Kidney (tissue), 14 donors: Measurements from ENCODE around the gene MBOAT2. TPM values are rescaled to one million over a fixed set of nuclear protein-coding genes. Genes with fewer than 3 reads are reported as not detected.

ENCODE experiments used
- DNase-seq, 5 donors: peaks; one replicate each; pipeline ENCODE4 v3.0.0-alpha.2; 2013 to 2020
- FAIRE-seq: peaks from 2 replicates; lab custom pipeline; 2012; peaks lifted over from hg19 to GRCh38; lab: Jason Lieb, UNC
- H3K27ac ChIP-seq, 2 donors: one replicate each; pipeline ENCODE4 v1.7.0; 2013; ENCODE audit warnings: low read depth in 2 of 2, low read length in 2 of 2, inconsistent platforms in 1 of 2
- H3K27me3 ChIP-seq: one replicate; pipeline ENCODE4 v1.7.1; 2013; ENCODE audit warnings: low read length, inconsistent platforms; ENCODE audit not compliant: control insufficient read depth, insufficient read depth
- H3K36me3 ChIP-seq, 3 donors: one replicate each; pipeline versions ENCODE4 v1.7.0 to v1.7.1; 2013; ENCODE audit warnings: low read length in 3 of 3, control low read depth in 1 of 3, inconsistent platforms in 1 of 3; ENCODE audit not compliant: insufficient read depth in 3 of 3, control insufficient read depth in 2 of 3
- H3K4me1 ChIP-seq, 3 donors: one replicate each; pipeline versions ENCODE4 v1.7.0 to v1.7.1; 2013; ENCODE audit warnings: low read length in 3 of 3, inconsistent platforms in 1 of 3, low read depth in 1 of 3; ENCODE audit not compliant: control insufficient read depth in 2 of 3, insufficient read depth in 2 of 3
- H3K4me3 ChIP-seq, 3 donors: one replicate each; pipeline versions ENCODE4 v1.7.0 to v1.8.1; 2013; ENCODE audit warnings: low read length in 3 of 3, control low read depth in 1 of 3, inconsistent platforms in 1 of 3
- H3K9ac ChIP-seq, 3 donors: one replicate each; pipeline versions ENCODE4 v1.7.0 to v1.7.1; 2013; ENCODE audit warnings: low read length in 3 of 3, control low read depth in 1 of 3, inconsistent platforms in 1 of 3
- H3K9me3 ChIP-seq, 3 donors: one replicate each; pipeline versions ENCODE4 v1.7.0 to v1.7.1; 2013; ENCODE audit warnings: low read length in 3 of 3, control low read depth in 1 of 3, inconsistent platforms in 1 of 3; ENCODE audit not compliant: control insufficient read depth in 2 of 3, insufficient read depth in 1 of 3
- intact Hi-C: fragments of 100-400 bp; cut with DNase I; formaldehyde crosslinking; loops from one replicate; pipeline ENCODE4 v1.11.1; 2022
- polyA plus RNA-seq: library from polyadenylated mRNA; stranded (reverse); fragments of 350-450 nt; fragmentation: Illumina TruSeq; extraction: RNeasy Lipid Tissue Mini Kit (QIAGEN cat#74804); gene quantifications from one replicate; pipeline ENCODE4 v1.2.3, GENCODE V29; 2014; ENCODE audit warnings: low read depth, low replicate concordance; ENCODE audit not compliant: insufficient read depth
- total RNA-seq: library from RNA; stranded (reverse); fragmentation: NEBNext Ultra II Directional; extraction: Animal tissue kit (Norgen Biotek cat#: 25700); gene quantifications from one replicate; pipeline ENCODE4 v1.2.1, GENCODE V29; 2021
- TF ChIP-seq, protein P1 (sequence below): IDR thresholded peaks from 3 replicates; pipeline ENCODE4 v1.5.1; 2012; ENCODE audit warnings: mild to moderate bottlenecking, moderate library complexity, borderline replicate concordance; ENCODE audit not compliant: insufficient read depth; ENCODE audit errors: extremely low read depth
- donor health status: control.
- donor health status: control.
- donor health status: control.
- donor health status: control.
- donor health status: control.
- donor health status: DM: yes; HTN: yes; CAD: no.
- donor health status: Normal renal cell carcinoma (clear cell type).

Gene MBOAT2
- total and polyA plus RNA-seq, 2 donors from 2014 or later = 15.9 to 28.6 TPM

DNA sequence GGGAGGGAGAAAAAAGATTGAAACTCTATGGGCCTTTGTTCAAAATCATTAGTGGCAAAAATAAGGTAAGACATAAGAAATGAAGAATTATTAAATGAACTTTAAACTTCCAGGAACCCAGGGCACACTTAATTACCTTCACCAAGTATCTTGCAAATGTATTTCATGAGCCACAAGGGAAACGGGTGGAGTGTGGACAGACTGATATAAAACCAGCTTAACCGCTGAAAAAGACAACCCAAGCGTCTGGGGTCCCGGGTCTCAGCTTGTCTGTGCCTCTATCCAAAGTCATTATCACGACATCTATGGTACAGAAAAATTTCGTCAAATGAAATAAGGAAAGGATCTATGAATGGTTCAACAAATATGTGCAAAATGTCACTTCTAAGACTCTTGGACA is 13.9 kb upstream of the MBOAT2 start:
- Histone ChIP-seq H3K9ac (no peak overlapping the region), H3K4me3 (no peak overlapping the region), H3K9me3 (no peaks in the 10 kb centered on the region), H3K36me3 (no peaks in the 10 kb centered on the region), H3K27ac (no peak overlapping the region), H3K27me3 (no peaks in the 10 kb centered on the region), H3K4me1 (no peaks in the 10 kb centered on the region)
- no peak for DNase-seq
- FAIRE-seq = no peak
- TF ChIP-seq, protein P1, sequence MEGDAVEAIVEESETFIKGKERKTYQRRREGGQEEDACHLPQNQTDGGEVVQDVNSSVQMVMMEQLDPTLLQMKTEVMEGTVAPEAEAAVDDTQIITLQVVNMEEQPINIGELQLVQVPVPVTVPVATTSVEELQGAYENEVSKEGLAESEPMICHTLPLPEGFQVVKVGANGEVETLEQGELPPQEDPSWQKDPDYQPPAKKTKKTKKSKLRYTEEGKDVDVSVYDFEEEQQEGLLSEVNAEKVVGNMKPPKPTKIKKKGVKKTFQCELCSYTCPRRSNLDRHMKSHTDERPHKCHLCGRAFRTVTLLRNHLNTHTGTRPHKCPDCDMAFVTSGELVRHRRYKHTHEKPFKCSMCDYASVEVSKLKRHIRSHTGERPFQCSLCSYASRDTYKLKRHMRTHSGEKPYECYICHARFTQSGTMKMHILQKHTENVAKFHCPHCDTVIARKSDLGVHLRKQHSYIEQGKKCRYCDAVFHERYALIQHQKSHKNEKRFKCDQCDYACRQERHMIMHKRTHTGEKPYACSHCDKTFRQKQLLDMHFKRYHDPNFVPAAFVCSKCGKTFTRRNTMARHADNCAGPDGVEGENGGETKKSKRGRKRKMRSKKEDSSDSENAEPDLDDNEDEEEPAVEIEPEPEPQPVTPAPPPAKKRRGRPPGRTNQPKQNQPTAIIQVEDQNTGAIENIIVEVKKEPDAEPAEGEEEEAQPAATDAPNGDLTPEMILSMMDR = no peak
- intact Hi-C loops = no loop called here

DNA sequence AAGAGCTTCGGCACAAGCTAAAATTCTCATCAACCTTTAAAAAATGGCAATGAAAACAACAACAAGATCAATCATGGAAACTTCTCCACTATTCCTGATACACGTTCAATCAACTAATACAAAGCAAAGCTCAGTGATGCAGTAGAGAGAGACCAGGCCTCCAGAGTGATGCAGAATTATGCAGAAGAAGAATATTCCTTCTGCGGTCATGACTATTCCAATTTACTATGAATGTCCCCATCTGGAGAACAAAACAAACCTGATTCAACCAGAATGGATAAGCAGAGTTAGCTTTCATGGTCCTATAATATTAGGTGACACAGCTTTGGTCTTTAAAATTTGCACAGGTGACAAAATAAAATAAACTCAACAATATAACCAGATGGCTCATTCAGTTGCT is 12.5 kb upstream of the MBOAT2 start:
- DNase-seq = no peak
- Histone ChIP-seq H3K4me3 (no peak overlapping the region), H3K9ac (no peak overlapping the region), H3K27ac (no peak overlapping the region), H3K9me3 (no peaks in the 10 kb centered on the region), H3K4me1 (no peaks in the 10 kb centered on the region), H3K36me3 (no peaks in the 10 kb centered on the region), H3K27me3 (no peaks in the 10 kb centered on the region)
- intact Hi-C loops = no loop called here
- TF ChIP-seq, protein P1 = no peak
- FAIRE-seq = no peak

DNA sequence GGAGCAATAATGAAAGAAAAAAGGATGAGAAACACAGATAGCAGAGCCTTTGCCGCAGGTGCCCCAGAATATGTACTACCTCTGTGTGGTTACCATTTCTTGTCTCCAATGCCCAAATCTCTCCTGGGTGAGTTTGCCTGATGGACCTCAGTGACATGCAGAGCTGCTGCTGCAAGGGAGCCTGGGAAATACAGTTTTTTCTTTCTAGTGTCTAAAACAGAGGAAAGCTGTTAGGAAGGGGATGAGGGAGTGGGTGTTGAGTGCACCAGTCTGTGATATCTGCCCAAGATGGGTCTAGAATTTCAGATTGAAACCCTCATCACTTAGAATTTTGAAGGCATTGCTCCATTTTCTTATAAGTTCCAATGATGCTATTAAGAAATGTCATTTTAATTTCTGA is 9.9 kb upstream of the MBOAT2 start:
- H3K9me3 ChIP-seq = no peaks in the 10 kb centered on the region
- intact Hi-C loops = no loop called here
- FAIRE-seq = no peak

More for the DNA sequence above, 9.9 kb upstream of the MBOAT2 start:
- Histone ChIP-seq H3K27me3 (no peaks in the 10 kb centered on the region), H3K4me3 (no peak overlapping the region), H3K9ac (no peak overlapping the region), H3K27ac (no peak overlapping the region), H3K4me1 (no peaks in the 10 kb centered on the region), H3K36me3 (no peaks in the 10 kb centered on the region)
- no peak for DNase-seq
- TF ChIP-seq, protein P1 = no peak
